ENCODE results near the gene PLD1. TPM values are rescaled to one million over a fixed set of nuclear protein-coding genes. Genes with fewer than 3 reads are reported as not detected.

Gene PLD1
- total and polyA plus RNA-seq, 4 donors, result 4.9 to 31.5 (median 18.6) TPM

- no peak for TF ChIP-seq REST (IDR thresholded peaks at IDR 0.05)
These were observed 37.4 kb upstream of the PLD1 start (continued) for GRCh38 chr3:171847595-171848259.

GRCh38 chr3:171847133-171847532, 36.9 kb upstream of the PLD1 start:
- Histone ChIP-seq H3K4me1 (ENCODE audit: control insufficient read depth in 4 of 4, insufficient read depth in 4 of 4, low read length in 3 of 4) (peaks cover under 1 to 5% (median 3%) of the 10 kb centered on the region in 4 donors), H3K9me3 (ENCODE audit: control insufficient read depth in 4 of 4, low read length in 3 of 4) (no peaks in the 10 kb centered on the region), H3K27me3 (ENCODE audit: control insufficient read depth in 4 of 4, insufficient read depth in 4 of 4, low read length in 3 of 4) (no peaks in the 10 kb centered on the region), H3K4me3 (ENCODE audit: low read depth in 1 of 3, low read length in 3 of 3) (no peak overlapping the region), H3K27ac (ENCODE audit: low read depth in 1 of 2, low read length in 2 of 2) (no peak overlapping the region), H3K36me3 (ENCODE audit: control insufficient read depth in 4 of 4, insufficient read depth in 3 of 4, low read depth in 1 of 4, low read length in 3 of 4) (no peaks in the 10 kb centered on the region), H3K9ac (ENCODE audit: low read depth in 1 of 2, low read length in 2 of 2) (no peak overlapping the region)
- WGBS, result 85% methylated on average over 6 of the region's 6 CpGs
- no peak for DNase-seq (ENCODE audit: low spot score)
- TF ChIP-seq TAF1 (conservative IDR thresholded peaks at IDR 0.05) (no peak), NR2F2 (IDR thresholded peaks at IDR 0.05) (no peak), SP1 (IDR thresholded peaks at IDR 0.05) (no peak), ATF3 (IDR thresholded peaks at IDR 0.05) (no peak), FOXA2 (IDR thresholded peaks at IDR 0.05) (no peak), HNF4G (IDR thresholded peaks at IDR 0.05) (no peak), RAD21 (IDR thresholded peaks at IDR 0.05) (no peak), CTCF (IDR thresholded peaks at IDR 0.05; ENCODE audit: low read depth, low read length, missing input control) (no peak), REST (IDR thresholded peaks at IDR 0.05) (no peak), RXRA (IDR thresholded peaks at IDR 0.05) (no peak), GABPA (IDR thresholded peaks at IDR 0.05 in 1 of 2, conservative IDR thresholded peaks at IDR 0.05 in 1 of 2) (no peak), JUND (IDR thresholded peaks at IDR 0.05) (no peak), EGR1 (IDR thresholded peaks at IDR 0.05; ENCODE audit: low read depth in 2 of 2) (no peak), FOXA1 (IDR thresholded peaks at IDR 0.05) (no peak), HNF4A (conservative IDR thresholded peaks at IDR 0.05) (no peak), YY1 (IDR thresholded peaks at IDR 0.05) (no peak)
- TF ChIP-seq, protein P1, sequence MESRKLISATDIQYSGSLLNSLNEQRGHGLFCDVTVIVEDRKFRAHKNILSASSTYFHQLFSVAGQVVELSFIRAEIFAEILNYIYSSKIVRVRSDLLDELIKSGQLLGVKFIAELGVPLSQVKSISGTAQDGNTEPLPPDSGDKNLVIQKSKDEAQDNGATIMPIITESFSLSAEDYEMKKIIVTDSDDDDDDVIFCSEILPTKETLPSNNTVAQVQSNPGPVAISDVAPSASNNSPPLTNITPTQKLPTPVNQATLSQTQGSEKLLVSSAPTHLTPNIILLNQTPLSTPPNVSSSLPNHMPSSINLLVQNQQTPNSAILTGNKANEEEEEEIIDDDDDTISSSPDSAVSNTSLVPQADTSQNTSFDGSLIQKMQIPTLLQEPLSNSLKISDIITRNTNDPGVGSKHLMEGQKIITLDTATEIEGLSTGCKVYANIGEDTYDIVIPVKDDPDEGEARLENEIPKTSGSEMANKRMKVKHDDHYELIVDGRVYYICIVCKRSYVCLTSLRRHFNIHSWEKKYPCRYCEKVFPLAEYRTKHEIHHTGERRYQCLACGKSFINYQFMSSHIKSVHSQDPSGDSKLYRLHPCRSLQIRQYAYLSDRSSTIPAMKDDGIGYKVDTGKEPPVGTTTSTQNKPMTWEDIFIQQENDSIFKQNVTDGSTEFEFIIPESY (IDR thresholded peaks at IDR 0.05), result no peak
- TF ChIP-seq, protein P2, sequence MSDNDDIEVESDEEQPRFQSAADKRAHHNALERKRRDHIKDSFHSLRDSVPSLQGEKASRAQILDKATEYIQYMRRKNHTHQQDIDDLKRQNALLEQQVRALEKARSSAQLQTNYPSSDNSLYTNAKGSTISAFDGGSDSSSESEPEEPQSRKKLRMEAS (IDR thresholded peaks at IDR 0.05), result no peak
